Ishikawa (cell line): ENCODE results near the gene FLYWCH1.

Source experiments
- CEBPB ChIP-seq: IDR thresholded peaks from 2 replicates; pipeline ENCODE4 v1.6.1; 2012
- EP300 ChIP-seq: IDR thresholded peaks from 2 replicates; pipeline ENCODE4 v1.6.1; 2012; ENCODE audit warnings: borderline replicate concordance
- FOXM1 ChIP-seq: IDR thresholded peaks from 2 replicates; pipeline ENCODE4 v1.6.1; 2012; ENCODE audit warnings: low read depth, borderline replicate concordance
- TEAD4 ChIP-seq: IDR thresholded peaks from 2 replicates; pipeline ENCODE4 v1.6.1; 2012
- TF ChIP-seq, protein P1 (sequence below): IDR thresholded peaks from 2 replicates; pipeline ENCODE4 v1.6.1; 2012; ENCODE audit warnings: low read depth, mild to moderate bottlenecking
- TF ChIP-seq, protein P2 (sequence below): IDR thresholded peaks from 2 replicates; pipeline ENCODE4 v1.6.1; 2012

DNA sequence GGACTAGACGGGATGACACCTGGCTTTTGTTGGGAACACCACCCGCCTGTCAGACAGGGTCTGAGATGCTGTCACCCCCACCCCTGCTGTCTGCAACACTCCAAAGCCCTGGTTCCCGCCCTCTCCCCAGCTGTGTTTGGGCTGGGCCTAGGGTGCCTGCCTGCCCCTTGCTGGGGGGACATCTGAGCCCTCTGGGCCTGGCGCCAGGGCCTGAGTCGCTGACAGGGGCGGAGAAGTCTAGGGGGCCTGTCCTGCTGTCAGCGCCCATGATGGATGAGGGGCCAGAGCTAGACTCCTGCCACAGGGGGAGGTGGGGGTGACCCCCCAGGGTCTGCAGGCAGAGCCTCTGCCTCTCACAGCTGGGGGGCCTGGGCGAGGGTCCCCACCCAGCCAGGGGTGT is 76.1 kb downstream of the FLYWCH1 start:
- TF ChIP-seq CEBPB (no peak), TEAD4 (no peak), EP300 (no peak; the same call in 1 of the 2 replicates), FOXM1 (no peak)
- TF ChIP-seq, protein P1, sequence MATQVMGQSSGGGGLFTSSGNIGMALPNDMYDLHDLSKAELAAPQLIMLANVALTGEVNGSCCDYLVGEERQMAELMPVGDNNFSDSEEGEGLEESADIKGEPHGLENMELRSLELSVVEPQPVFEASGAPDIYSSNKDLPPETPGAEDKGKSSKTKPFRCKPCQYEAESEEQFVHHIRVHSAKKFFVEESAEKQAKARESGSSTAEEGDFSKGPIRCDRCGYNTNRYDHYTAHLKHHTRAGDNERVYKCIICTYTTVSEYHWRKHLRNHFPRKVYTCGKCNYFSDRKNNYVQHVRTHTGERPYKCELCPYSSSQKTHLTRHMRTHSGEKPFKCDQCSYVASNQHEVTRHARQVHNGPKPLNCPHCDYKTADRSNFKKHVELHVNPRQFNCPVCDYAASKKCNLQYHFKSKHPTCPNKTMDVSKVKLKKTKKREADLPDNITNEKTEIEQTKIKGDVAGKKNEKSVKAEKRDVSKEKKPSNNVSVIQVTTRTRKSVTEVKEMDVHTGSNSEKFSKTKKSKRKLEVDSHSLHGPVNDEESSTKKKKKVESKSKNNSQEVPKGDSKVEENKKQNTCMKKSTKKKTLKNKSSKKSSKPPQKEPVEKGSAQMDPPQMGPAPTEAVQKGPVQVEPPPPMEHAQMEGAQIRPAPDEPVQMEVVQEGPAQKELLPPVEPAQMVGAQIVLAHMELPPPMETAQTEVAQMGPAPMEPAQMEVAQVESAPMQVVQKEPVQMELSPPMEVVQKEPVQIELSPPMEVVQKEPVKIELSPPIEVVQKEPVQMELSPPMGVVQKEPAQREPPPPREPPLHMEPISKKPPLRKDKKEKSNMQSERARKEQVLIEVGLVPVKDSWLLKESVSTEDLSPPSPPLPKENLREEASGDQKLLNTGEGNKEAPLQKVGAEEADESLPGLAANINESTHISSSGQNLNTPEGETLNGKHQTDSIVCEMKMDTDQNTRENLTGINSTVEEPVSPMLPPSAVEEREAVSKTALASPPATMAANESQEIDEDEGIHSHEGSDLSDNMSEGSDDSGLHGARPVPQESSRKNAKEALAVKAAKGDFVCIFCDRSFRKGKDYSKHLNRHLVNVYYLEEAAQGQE: no peak
- TF ChIP-seq, protein P2, sequence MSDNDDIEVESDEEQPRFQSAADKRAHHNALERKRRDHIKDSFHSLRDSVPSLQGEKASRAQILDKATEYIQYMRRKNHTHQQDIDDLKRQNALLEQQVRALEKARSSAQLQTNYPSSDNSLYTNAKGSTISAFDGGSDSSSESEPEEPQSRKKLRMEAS: peak; percentile 39; the same call in 1 of the 2 replicates
